RWPE1 (cell line): ENCODE data around the gene COLEC12.
"Not testable (repeated sequence)": the region's sequence is repeated elsewhere in the genome, so short reads cannot be mapped to it uniquely, and the experiment has no call there.

Experiments
- CTCF ChIA-PET: fragments of 350-600 bp; sonication (Branson Sonifier 250); formaldehyde crosslinking; extraction: SDS; loops from one replicate; lab custom pipeline; 2021; lab: Yijun Ruan, JAX
- POLR2A ChIA-PET: fragments of 400-600 bp; formaldehyde crosslinking; extraction: SDS; loops from one replicate; lab custom pipeline; 2020; ENCODE audit warnings: antibody characterized with exemption; ENCODE audit not compliant: low non-redundant PET; lab: Yijun Ruan, JAX
- DNase-seq: peaks from one replicate; pipeline ENCODE4 v3.0.0; 2012; ENCODE audit warnings: low spot score
- H3K27ac ChIP-seq: fragments of 450-650 bp; 2 replicates; pipeline ENCODE4 v1.5.1; 2017
- TF ChIP-seq, protein P1 (sequence below): fragments of 450-650 bp; conservative IDR thresholded peaks from 2 replicates; pipeline ENCODE4 v1.5.1; 2017; ENCODE audit warnings: low read depth, mild to moderate bottlenecking

The COLEC12 gene

DNA sequence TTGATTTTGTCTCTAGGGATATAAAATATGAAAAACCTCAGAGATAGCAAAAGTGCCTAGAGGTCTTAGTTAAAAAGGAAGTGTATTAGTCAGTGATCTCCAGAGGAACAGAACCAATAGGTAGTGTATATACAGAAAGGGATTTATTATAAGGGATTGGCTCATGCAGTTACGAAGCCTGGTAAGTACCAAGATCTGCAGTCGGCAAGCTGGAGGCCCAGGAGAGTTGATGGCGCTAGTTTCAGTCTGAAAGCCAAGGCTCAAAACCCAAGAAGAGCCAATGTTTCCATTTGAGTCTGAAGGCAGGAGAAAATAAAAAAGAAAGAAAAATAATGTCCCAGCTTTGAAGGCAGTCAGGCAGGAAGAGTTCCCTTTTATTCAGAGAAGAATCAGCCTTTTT is 93.3 kb downstream of the COLEC12 start:
- CTCF ChIA-PET: no interaction called here
- DNase-seq: no peak
- TF ChIP-seq, protein P1, sequence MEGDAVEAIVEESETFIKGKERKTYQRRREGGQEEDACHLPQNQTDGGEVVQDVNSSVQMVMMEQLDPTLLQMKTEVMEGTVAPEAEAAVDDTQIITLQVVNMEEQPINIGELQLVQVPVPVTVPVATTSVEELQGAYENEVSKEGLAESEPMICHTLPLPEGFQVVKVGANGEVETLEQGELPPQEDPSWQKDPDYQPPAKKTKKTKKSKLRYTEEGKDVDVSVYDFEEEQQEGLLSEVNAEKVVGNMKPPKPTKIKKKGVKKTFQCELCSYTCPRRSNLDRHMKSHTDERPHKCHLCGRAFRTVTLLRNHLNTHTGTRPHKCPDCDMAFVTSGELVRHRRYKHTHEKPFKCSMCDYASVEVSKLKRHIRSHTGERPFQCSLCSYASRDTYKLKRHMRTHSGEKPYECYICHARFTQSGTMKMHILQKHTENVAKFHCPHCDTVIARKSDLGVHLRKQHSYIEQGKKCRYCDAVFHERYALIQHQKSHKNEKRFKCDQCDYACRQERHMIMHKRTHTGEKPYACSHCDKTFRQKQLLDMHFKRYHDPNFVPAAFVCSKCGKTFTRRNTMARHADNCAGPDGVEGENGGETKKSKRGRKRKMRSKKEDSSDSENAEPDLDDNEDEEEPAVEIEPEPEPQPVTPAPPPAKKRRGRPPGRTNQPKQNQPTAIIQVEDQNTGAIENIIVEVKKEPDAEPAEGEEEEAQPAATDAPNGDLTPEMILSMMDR: no peak
- H3K27ac ChIP-seq: no peak overlapping the region
- POLR2A ChIA-PET: no interaction called here

DNA sequence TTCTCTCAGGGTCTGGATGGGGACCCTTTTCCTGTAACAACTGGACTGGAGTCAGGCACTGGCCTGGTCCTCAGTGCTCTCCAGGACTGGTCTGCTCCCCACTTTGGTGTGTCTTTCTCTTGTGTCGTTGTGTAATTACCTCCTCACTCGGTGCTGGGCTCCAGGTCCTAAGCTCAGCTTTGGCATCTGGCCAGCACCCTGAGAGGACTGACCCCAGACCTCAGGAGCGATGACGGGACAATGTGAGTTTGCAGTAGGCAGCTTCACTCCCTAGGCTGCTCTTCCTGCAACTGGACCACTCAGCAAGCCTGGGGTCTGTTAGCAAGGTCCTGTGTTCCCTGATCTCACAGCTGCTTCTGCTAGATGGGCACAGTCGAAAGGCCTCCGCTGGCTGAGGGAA is 93.8 kb downstream of the COLEC12 start:
- no peak for DNase-seq
- no peak overlapping the region for H3K27ac ChIP-seq
- TF ChIP-seq, protein P1: no peak
- CTCF ChIA-PET: no interaction called here
- POLR2A ChIA-PET: no interaction called here

DNA sequence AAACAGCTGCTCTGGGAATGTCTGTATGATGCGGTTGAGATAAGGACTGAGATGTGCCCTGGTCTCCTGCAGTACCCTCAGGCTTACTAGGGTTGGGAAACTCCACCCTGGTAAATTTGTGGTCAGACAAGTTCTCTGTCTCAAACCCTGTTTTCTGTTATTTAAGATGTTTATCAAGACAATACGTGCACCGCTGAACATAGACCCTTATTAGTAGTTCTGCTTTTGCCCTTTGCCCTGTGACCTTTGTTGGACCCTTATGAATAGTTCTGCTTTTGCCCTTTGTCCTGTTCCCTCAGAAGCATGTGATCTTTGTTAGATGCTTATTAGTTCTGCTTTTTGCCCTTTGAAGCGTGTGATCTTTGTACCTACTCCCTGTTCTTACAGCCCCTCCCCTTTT is 95.5 kb downstream of the COLEC12 start:
- H3K27ac ChIP-seq, POLR2A ChIA-PET, CTCF ChIA-PET, DNase-seq: not testable (repeated sequence)

DNA sequence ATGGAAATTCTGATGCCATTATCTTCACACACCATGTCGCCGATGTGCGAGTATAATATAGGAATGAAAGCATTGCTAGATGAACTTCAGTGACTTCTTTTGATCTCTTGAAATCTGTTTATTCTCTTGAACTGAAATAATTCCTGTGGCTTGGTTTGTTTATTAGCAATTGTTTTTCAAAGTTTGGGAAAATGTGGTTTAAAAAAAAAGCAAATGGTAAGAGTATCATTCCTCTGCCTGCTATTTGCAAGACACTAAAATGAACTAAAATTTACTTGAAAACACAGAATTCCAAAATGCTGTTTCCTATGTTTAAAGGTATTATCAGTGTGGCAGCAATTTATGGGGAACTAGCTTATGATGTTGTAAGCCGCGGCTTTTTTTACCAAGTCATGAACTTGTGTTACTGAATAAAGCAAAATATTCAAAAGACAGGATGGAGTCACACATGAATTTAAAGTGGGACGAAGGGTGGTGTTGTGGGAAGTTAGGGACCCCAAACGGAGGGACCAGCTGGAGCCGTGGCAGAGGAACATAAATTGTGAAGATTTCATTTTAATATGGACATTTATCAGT is 96.4 kb downstream of the COLEC12 start:
- TF ChIP-seq, protein P1: no peak
- DNase-seq: no peak
- CTCF ChIA-PET: no interaction called here
- H3K27ac ChIP-seq: no peak overlapping the region
- POLR2A ChIA-PET: no interaction called here

DNA sequence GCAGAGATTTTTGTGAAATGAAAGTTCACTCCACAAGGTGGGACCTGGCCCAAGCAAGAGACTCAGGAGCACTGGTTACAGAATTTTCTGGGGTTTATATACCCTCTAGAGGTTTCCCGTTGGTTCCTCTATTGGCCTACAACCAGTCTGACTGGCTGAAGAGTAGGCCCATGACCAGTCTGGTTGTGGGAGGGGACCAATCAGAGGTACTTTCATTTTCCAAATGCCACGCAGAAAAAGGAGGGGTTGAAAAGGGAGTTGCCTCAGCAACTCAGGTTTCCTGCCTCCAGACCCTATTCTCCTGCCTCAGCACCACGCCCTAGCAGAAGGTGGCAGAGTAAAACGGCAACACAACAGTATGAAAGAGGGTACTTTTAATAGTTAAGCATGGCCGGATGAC is 98.4 kb downstream of the COLEC12 start:
- CTCF ChIA-PET: no interaction called here
- no peak overlapping the region for H3K27ac ChIP-seq
- no peak for DNase-seq

DNA sequence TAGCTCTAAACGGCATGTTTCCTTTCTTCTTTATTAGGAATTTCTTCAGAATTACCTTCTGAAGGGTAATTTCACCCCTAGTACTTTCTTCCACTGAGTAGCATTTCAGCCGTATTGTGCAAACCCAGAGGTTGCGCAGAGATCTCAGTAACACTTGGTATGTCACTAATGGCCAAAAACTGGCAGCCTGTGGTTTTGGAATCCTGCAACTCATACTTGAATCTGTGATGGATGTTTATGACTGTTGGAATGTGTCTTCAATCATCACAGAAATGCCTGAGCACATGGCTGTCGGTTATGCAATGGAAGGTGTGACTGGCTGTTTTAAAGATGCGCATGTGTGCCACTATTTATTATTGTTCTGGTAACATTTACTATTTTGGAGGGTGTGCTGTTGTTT is 100.0 kb downstream of the COLEC12 start:
- H3K27ac ChIP-seq: no peak overlapping the region
- CTCF ChIA-PET: no interaction called here
- no peak for DNase-seq
- TF ChIP-seq, protein P1: no peak
- POLR2A ChIA-PET: no interaction called here

More for the DNA sequence above, 98.4 kb downstream of the COLEC12 start:
- TF ChIP-seq, protein P1: no peak
- POLR2A ChIA-PET: no interaction called here

DNA sequence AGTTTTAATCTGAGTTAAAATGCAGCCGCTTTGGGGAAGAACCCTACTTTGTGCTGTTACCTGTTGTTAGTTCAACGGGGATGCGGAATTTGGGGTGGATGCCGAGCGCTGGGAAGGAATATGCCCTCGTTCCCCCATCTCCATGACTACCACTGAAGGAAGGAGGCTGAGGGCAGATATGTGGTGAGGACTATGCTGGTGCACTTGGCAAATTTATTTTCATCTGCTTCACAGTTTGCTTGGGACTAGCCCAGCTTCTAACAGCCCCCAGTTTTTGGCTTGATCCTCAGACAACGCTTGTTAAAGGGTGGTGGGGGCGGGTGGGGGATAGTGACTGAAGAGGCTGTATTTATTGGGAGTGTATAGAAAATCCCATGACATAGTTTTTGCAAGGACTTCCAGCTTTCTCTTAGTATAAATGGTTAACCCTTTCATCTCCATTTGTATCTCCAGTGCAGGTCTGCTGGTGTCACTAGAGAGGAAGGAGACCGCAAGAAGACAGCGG is 100.8 kb downstream of the COLEC12 start:
- ChIA-PET POLR2A (no interaction called here), CTCF (no interaction called here)
- no peak overlapping the region for H3K27ac ChIP-seq
- TF ChIP-seq, protein P1: no peak
- DNase-seq: no peak
